Globus pallidus (tissue), 1 donor: ENCODE measurements around the gene SERPINE2.

ENCODE experiments used
- DNase-seq: peaks from one replicate; pipeline ENCODE4 v3.0.0-alpha.2; 2015; ENCODE audit warnings: low spot score

Gene SERPINE2

GRCh38 chr2:223973606-223974005, 65.5 kb downstream of the SERPINE2 start:
- DNase-seq: no peak

DNA sequence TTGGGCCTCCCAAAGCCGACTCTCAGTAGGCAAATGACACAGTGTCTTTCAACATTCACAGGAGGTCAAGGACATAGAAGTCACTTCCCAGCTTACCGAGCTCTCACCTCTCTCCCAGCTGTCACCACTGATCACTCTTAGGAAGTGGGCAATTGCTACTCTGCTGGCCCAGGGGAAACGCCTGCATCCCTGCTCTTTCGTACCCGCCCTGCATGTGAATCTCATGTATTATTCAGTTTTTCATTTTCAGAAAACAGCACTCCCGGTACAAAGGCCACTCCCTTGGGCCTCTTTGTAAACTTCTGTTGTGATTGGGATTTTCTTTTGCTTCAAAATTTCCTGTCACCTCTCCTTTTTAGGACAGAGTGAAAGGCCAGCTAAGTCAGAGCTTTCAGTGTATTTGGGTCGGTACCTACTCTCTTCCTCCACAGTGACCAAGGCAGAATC, 66.4 kb downstream of the SERPINE2 start:
- no peak for DNase-seq

DNA sequence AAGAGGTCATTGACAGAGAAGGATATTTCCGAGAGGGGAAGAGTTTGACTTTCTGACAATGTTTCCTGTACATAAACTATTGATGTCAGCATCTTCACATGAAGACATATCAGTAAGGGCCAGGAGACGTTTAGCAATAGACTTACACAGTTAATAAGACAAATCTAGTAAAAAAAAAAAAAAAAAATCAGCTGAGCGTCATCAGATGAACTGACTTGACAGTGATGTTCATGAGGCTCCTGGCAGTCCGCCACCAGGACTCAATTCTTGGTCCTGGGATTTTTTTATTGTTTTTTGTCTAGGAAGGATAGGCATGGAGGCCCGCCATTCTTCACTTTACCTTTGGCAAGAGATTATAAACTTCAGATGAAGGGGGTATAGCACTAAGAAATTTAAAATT, 67.4 kb downstream of the SERPINE2 start:
- no peak for DNase-seq

- DNase-seq: peak; percentile 64
Observed at GRCh38 chr2:223970343-223971128, 68.5 kb downstream of the SERPINE2 start.

GRCh38 chr2:223969856-223970255, 69.2 kb downstream of the SERPINE2 start:
- DNase-seq: no peak

DNA sequence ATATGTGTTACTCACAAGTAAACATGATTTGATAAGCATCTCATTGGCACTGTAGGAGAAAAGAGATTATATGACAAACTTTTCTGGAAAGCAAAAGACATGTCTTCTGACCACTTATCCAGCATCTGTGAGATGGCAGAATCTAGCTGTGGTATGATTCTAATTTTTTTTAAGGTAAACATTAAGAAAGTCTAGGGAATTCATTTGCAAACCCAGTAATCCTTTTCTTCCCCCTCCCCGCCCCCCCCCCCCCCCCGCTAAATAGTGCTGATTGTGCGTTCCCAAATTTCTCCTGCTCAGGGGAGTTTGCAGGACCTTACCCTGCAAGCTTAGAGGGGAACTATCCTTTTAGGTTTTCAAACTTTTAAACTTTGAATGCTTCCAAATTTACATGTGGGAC, 69.8 kb downstream of the SERPINE2 start:
- no peak for DNase-seq

DNA sequence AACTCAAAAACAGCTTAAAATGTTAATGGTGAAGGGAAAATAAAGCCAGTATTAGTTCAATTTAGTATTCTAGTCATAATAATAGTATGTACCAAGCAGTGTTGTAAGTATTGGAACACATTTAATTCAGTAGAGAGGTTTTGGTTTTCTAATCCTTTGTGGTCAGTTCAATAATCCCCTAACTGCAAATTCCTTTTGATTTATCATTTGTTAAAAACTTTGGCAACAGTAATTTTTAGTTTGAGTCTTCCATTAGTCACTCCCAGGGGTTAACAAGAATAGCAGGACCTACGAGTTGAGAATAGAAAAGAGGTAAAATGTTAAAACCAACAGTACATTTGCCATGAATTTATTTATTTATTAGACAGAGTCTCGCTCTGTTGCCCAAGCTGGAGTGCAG, 71.1 kb downstream of the SERPINE2 start:
- no peak for DNase-seq

DNA sequence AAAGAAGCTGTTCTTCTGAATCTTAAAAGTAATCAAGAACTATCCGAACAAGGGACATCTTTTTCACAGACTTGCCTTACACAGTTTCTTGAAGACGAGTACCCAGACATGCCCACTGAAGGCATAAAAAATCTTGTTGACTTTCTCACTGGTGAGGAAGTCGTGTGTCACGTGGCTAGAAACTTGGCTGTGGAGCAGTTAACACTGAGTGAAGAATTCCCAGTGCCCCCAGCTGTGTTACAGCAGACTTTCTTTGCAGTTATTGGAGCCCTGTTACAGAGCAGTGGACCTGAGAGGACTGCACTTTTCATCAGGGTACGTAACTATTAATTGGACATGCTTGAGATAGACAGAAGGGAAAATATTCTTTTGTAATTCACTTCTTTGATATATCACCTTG, 79.4 kb downstream of the SERPINE2 start:
- DNase-seq: peak; percentile 54

- peak; percentile 97 for DNase-seq
Observed at GRCh38 chr2:223957092-223957851, 81.8 kb downstream of the SERPINE2 start, which contains the start of gene MRPL44. Gene MRPL44, plus strand, starts transcription at chr2:223957463. Its CDS starts 10 bp downstream, at chr2:223957473.

GRCh38 chr2:223956300-223956699, 82.8 kb downstream of the SERPINE2 start:
- DNase-seq: no peak

GRCh38 chr2:223954401-223954800, 84.7 kb downstream of the SERPINE2 start:
- no peak for DNase-seq

GRCh38 chr2:223952280-223952968, 86.7 kb downstream of the SERPINE2 start:
- no peak for DNase-seq

DNA sequence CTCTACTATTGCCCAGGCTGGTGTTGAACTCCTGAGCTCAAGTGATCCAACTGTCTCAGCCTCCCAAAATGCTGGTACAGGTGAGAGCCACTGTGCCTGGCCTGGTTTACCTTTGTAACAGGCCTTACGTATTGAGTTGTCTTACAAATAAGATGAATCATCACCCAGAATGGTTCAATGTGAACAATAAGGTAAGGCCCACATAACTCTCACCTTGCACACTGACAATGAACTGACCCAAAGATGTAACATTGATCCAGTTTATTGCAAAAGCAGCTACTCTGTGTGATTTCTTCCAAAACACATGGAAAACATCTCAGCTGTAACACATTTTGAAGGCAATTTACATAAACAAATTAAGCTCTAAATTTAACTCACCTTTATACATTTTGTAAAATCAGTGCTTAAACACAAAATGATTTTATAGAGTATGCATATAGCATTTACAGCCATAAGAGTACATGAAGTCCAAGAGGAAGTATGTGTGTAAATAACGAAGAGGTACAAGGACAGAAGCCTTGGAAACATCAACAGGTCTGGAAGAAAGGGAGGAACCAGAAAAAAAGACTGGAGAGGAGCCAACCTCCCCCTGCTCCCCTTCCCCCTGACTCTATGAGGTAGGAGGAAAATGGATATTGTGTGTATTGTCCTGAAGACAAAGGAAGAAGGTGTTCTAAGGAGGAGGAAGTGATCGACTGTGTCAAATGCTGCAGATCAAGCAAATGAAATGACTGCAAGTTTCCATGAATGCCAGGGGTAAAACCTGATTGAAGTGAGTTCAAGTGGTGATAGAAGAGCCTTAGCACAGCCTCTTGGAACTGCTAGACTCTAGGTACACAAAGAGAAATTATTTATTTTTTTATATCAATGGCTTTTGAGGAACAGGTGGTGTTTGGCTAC, 88.4 kb downstream of the SERPINE2 start:
- no peak for DNase-seq

DNA sequence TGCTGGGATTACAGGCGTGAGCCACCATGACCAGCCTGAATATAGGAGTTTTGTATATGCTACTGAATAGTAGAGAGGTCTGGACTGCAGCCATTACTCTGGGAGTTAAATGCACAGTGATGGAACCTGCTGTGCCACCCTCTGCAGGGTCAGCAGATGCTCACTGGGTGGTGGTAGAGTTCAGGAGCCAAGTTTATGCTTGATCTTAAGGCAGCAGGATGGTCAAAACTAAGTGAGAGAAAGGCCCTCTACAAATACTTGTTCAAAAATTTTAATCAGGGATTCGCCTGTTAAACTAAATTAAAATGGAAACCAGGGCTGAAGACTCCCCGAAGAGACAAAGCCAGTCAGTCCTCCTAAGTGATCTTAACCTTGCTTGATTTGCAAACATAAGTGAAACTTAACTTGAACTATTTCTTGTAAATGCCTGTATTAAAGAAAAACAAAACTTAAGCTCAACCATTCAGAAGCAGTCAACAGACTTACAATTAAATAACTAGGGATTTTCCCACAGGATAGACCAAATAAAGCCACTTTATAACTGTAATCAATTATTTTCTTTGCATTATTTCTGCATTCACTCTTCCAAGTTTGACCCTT, 89.7 kb downstream of the SERPINE2 start:
- DNase-seq: no peak

GRCh38 chr2:223947711-223948205, 91.3 kb downstream of the SERPINE2 start:
- no peak for DNase-seq

GRCh38 chr2:223945755-223946154, 93.3 kb downstream of the SERPINE2 start:
- DNase-seq: no peak

DNA sequence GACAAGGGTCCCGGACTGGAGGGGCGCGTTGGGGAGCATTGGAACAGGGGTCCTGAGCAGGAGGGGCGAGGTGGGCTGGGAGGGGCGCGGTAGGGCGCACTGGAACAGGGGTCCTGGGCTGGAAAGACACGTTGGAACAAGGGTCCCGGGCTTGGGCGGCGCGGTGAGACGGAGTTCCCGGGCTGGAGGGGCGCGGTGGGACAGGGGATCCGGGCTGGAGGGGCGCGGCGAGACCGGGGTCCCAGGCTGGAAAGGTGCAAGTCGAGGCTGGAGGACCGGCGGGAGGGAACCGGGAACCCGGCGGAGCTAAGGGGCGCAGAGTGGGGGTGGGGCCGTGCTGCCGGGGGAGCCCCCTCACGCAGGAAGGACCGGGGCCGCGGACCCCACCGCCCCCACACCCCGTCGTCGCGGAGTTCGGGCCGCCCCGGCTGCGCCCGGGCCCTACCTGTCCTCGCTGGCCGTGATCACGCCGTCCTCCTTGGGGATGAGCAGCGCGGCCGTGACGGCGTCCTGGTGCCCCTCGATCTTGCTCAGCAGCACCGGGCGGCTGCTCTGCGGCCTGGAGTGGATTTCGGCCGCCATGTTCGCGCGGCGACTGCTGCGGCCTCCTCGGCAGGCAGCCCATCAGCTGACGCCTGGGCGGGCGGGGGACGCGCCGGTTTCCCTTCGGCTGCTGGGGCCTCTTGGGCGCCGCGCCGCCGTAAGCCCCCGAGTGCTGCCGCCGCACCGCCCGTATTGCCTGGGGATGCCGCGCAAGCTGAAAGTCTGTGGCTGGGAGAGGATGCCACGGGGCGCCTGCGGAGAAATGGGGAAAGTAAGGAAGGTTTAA, 94.2 kb downstream of the SERPINE2 start, which contains the start of gene WDFY1:
TSS of gene WDFY1 (minus strand) at position 633 of the 829 bp plus-strand sequence. CDS start at position 582, 51 bp downstream.
- peak; percentile 91 for DNase-seq

DNA sequence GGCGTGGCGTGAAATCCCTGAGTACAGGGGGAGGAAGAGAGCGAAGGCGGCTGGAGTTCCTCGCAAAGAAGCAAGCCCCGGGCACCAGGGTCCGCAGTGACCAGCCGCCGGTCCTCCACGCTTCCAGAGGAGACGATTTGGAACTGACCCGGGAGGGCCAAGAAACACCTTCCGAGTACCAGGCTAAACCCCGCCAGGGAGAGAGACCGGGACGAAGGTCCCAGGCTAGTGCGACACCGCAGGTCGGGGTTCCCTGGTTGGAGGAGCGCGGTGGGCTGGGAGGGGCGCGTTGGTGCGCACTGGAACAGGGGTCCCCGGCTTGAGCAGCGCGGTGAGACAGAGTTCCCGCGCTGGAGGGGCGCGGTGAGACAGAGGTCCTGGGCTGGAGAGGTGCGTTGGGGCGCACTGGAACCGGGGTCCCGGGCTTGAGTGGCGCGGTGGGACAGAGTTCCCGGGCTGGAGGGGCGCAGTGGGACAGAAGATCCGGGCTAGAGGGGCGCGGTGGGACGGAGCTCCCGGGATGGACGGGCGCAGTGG, 94.9 kb downstream of the SERPINE2 start:
- DNase-seq: no peak

- no peak for DNase-seq
Observed at GRCh38 chr2:223943561-223944008, 95.5 kb downstream of the SERPINE2 start.
